Prostate gland (tissue), 2 donors: ENCODE data around the gene PANX2. TPM values are rescaled to one million over a fixed set of nuclear protein-coding genes. Genes with fewer than 3 reads are reported as not detected.

Experiments
- DNase-seq: peaks from one replicate; pipeline ENCODE4 v3.0.0-alpha.2; 2019; ENCODE audit warnings: low spot score
- H3K27ac ChIP-seq, 2 donors: fragments of 200-600 bp; sonication (generic); 2 replicates each; pipeline ENCODE4 v1.5.1; 2017 to 2019
- H3K27me3 ChIP-seq: fragments of 200-600 bp; sonication (generic); replicated peaks from 2 replicates; pipeline ENCODE4 v1.5.1; 2019; ENCODE audit not compliant: insufficient read depth
- H3K36me3 ChIP-seq, 2 donors: fragments of 200-600 bp; sonication (generic); 1 replicate in 1 of 2; 2 replicates in 1 of 2; pipeline versions ENCODE4 v1.5.1 to v1.8.1; 2017 to 2019
- H3K4me1 ChIP-seq: fragments of 200-600 bp; sonication (generic); replicated peaks from 2 replicates; pipeline ENCODE4 v1.5.1; 2019
- H3K4me3 ChIP-seq, 2 donors: fragments of 200-600 bp; sonication (generic); 2 replicates each; pipeline ENCODE4 v1.5.1; 2017 to 2019
- H3K9me3 ChIP-seq: fragments of 200-600 bp; sonication (generic); 2 replicates; pipeline ENCODE4 v1.5.1; 2017
- CTCF ChIP-seq, 4 experiments: fragments of 200-600 bp in 2 of 4; fragments of 450-650 bp in 2 of 4; sonication (generic) in 2 of 4; IDR thresholded peaks; 1 replicate in 3 of 4; 2 replicates in 1 of 4; pipeline ENCODE4 v1.5.1; 2016 to 2019; ENCODE audit warnings: antibody characterized with exemption in 4 of 4, mild to moderate bottlenecking in 2 of 4, moderate library complexity in 2 of 4
- POLR2A ChIP-seq: fragments of 450-650 bp; IDR thresholded peaks from one replicate; pipeline ENCODE4 v1.6.1; 2016; ENCODE audit warnings: antibody characterized with exemption, mild to moderate bottlenecking
- POLR2AphosphoS5 ChIP-seq: sonication (generic); formaldehyde crosslinking; IDR thresholded peaks from one replicate; pipeline ENCODE4 v1.6.1; 2017; ENCODE audit warnings: antibody characterized with exemption
- WGBS: methylation state at CpG from one replicate; pipeline ENCODE4 v1.1.5; 2018; 5-methylcytosine and 5-hydroxymethylcytosine counted together
- intact Hi-C: fragments of 100-400 bp; cut with DNase I; formaldehyde crosslinking; loops from one replicate; pipeline ENCODE4 v1.14.2; 2022
- total RNA-seq, 2 donors: library from RNA; depleted of rRNA; stranded (reverse); fragments of >200 nt; gene quantifications; one replicate each; pipeline ENCODE4 v1.1.0, GENCODE V29; 2016

Gene PANX2
- total RNA-seq, 2 donors from 2014 or later = 7.5 to 9.5 TPM

GRCh38 chr22:50200461-50201190 lies 30.1 kb downstream of the PANX2 start, which contains the start of gene SELENOO:
SELENOO (plus strand) TSS chr22:50201011; CDS start chr22:50201037, 26 bp downstream.
- no peaks in the 10 kb centered on the region for H3K36me3 ChIP-seq

GRCh38 chr22:50201191-50202129 lies 30.9 kb downstream of the PANX2 start:
- Histone ChIP-seq H3K27me3 (no peaks in the 10 kb centered on the region), H3K9me3 (no peaks in the 10 kb centered on the region), H3K36me3 (no peaks in the 10 kb centered on the region), H3K27ac (peak overlapping the region; percentile 73 to 80), H3K4me3 (peak overlapping the region; percentile 68 to 72), H3K4me1 (peaks cover 5% of the 10 kb centered on the region)
- TF ChIP-seq CTCF (IDR thresholded peaks at IDR 0.05) = no peak
- no peak for TF ChIP-seq POLR2A
- no peak for TF ChIP-seq POLR2AphosphoS5
- intact Hi-C loops = loop anchor here (10.0 kb wide), 1 partner anchor 267 kb away; no protein-coding TSS in a partner anchor
- WGBS = 3% methylated on average over 44 of the region's 115 CpGs
- no peak for DNase-seq

More at GRCh38 chr22:50200461-50201190, 30.1 kb downstream of the PANX2 start, which contains the start of gene SELENOO:
- H3K4me1 ChIP-seq = peaks cover 5% of the 10 kb centered on the region
- H3K27me3 ChIP-seq = no peaks in the 10 kb centered on the region
- H3K9me3 ChIP-seq = no peaks in the 10 kb centered on the region
- DNase-seq = peak; percentile 86
- H3K4me3 ChIP-seq = peak within 1 kb of the TSS; percentile 68 to 72
- WGBS = 1% methylated on average over 39 of the region's 105 CpGs
- H3K27ac ChIP-seq = peak within 1 kb of the TSS; percentile 73 to 80
- TF ChIP-seq POLR2AphosphoS5 = peak; percentile 84
- peak; percentile 83 for TF ChIP-seq POLR2A
- TF ChIP-seq CTCF (IDR thresholded peaks at IDR 0.05) = no peak
- intact Hi-C loops = loop anchor here (10.0 kb wide), 1 partner anchor 266 kb away; no protein-coding TSS in a partner anchor

- 59% methylated on average over 13 of the region's 13 CpGs for WGBS
- no peak for DNase-seq
- H3K4me1 ChIP-seq = peaks cover 5% of the 10 kb centered on the region
- no peaks in the 10 kb centered on the region for H3K27me3 ChIP-seq
- peak overlapping the region; percentile 68 to 72 for H3K4me3 ChIP-seq
- TF ChIP-seq POLR2AphosphoS5 (no peak), CTCF (IDR thresholded peaks at IDR 0.05) (no peak), POLR2A (no peak)
- no peaks in the 10 kb centered on the region for H3K36me3 ChIP-seq
- no peaks in the 10 kb centered on the region for H3K9me3 ChIP-seq
- peak overlapping the region in 1 of 2 donors; percentile 80 for H3K27ac ChIP-seq
- intact Hi-C loops = loop anchor here (10.0 kb wide), 1 partner anchor 267 kb away; no protein-coding TSS in a partner anchor
These were observed 31.7 kb downstream of the PANX2 start for GRCh38 chr22:50202130-50202666.

- DNase-seq = no peak
- no peak for TF ChIP-seq POLR2AphosphoS5
- no peak for TF ChIP-seq CTCF (IDR thresholded peaks at IDR 0.05)
- TF ChIP-seq POLR2A = no peak
- Histone ChIP-seq H3K27ac (no peak overlapping the region), H3K27me3 (no peaks in the 10 kb centered on the region), H3K4me3 (no peak overlapping the region), H3K4me1 (peaks cover 5% of the 10 kb centered on the region), H3K9me3 (no peaks in the 10 kb centered on the region), H3K36me3 (no peaks in the 10 kb centered on the region)
- intact Hi-C loops = loop anchor here (10.0 kb wide), 1 partner anchor 268 kb away; no protein-coding TSS in a partner anchor
- WGBS = 100% methylated on average over 1 of the region's 1 CpG
These were observed 32.8 kb downstream of the PANX2 start for GRCh38 chr22:50203288-50203687.
